ENCODE data around the gene TRABD2B.

GRCh38 chr1:47971385-47972160, 25.6 kb downstream of the TRABD2B start:
- TF ChIP-seq EZH2 (IDR thresholded peaks at IDR 0.05; ENCODE audit: borderline replicate concordance, low read depth, low read length, severe bottlenecking), result no peak
- no peak for TF ChIP-seq CTCF (IDR thresholded peaks at IDR 0.05; ENCODE audit: borderline replicate concordance, extremely low read depth, low read length, poor library complexity, severe bottlenecking)

Measured in DND-41 (cell line).